LNCaP clone FGC (cell line): ENCODE data around the gene PYCARD.

Experiments
- DNase-seq: peaks from one replicate; pipeline ENCODE4 v3.0.0-alpha.2; 2011; ENCODE audit warnings: low read depth
- H3K4me3 ChIP-seq: 2 replicates; pipeline ENCODE4 v1.5.1; 2011; ENCODE audit warnings: mild to moderate bottlenecking, low read depth, low read length, control low read depth
- CTCF ChIP-seq: IDR thresholded peaks from 2 replicates; pipeline ENCODE4 v1.5.1; 2012; ENCODE audit warnings: mild to moderate bottlenecking; ENCODE audit not compliant: control insufficient read depth, insufficient read depth; ENCODE audit errors: extremely low read depth

The PYCARD gene

GRCh38 chr16:31242206-31242605 lies 39.6 kb upstream of the PYCARD start:
- H3K4me3 ChIP-seq: no peak overlapping the region
- TF ChIP-seq CTCF: no peak
- no peak for DNase-seq

GRCh38 chr16:31238041-31238440 lies 35.5 kb upstream of the PYCARD start:
- no peak overlapping the region for H3K4me3 ChIP-seq
- no peak for DNase-seq
- no peak for TF ChIP-seq CTCF

- no peak for DNase-seq
- TF ChIP-seq CTCF: no peak
- H3K4me3 ChIP-seq: no peak overlapping the region
These were observed 26.9 kb upstream of the PYCARD start for GRCh38 chr16:31229501-31229900.

- no peak overlapping the region for H3K4me3 ChIP-seq
- TF ChIP-seq CTCF: no peak
- DNase-seq: no peak
These were observed 25.6 kb upstream of the PYCARD start for GRCh38 chr16:31228206-31228605.

GRCh38 chr16:31225193-31225592 lies 22.6 kb upstream of the PYCARD start:
- no peak for DNase-seq
- no peak for TF ChIP-seq CTCF
- no peak overlapping the region for H3K4me3 ChIP-seq

GRCh38 chr16:31224092-31224955 lies 21.8 kb upstream of the PYCARD start:
- no peak for DNase-seq
- TF ChIP-seq CTCF: no peak
- H3K4me3 ChIP-seq: no peak overlapping the region

- H3K4me3 ChIP-seq: no peak overlapping the region
- no peak for DNase-seq
- no peak for TF ChIP-seq CTCF
These were observed 20.5 kb upstream of the PYCARD start for GRCh38 chr16:31223044-31223443.
